GM21367 (cell line): ENCODE results near the gene OR1F1.
"Not testable (repeated sequence)": the region's sequence is repeated elsewhere in the genome, so short reads cannot be mapped to it uniquely, and the experiment has no call there.

ENCODE experiments used
- ATAC-seq: cut with Tn5 transposase; IDR thresholded peaks from one replicate; pipeline ENCODE4 v1.9.1; 2021; ENCODE audit not compliant: unreplicated experiment

OR1F1 gene

DNA sequence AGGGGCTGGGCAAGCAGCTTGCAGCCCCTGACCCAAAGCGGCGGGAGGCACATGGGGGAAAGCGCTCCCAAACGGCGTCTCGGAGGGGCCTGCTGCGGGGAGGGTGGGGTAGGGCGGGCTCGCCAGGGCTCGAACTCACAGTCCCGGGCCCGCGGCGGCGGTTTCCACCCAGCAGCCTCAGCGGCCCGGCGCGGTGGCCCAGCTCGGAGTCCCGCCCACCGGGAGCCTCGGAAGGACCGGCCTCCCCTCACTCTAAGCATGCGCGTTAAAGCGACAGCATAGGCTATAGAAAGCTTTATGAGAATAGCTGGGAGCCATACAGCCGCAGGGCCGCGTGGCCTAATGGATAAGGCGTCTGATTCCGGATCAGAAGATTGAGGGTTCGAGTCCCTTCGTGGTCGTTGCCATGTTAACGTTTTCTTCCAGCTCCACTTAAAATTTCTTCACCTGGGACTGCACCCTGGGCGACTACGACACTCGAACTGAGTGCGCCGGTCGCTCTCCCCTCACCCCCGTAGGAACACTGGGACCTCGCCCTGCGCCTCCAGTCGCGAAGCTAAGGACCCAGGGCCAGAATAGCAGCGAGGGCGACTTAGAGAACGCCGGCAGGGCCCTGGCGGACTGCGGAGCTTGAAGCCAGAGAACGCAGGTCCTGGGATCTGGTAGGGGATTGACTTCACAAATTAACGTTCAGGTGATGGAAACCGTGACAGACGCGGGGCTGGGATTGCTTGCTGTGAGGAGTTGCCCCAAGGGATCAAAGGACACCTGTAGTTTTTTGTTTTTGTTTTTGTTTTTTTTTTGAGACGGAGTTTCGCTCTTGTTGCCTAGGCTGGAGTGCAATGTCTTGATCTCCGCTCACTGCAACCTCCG lies 37.4 kb upstream of the OR1F1 start:
- peak; percentile 48 for ATAC-seq

DNA sequence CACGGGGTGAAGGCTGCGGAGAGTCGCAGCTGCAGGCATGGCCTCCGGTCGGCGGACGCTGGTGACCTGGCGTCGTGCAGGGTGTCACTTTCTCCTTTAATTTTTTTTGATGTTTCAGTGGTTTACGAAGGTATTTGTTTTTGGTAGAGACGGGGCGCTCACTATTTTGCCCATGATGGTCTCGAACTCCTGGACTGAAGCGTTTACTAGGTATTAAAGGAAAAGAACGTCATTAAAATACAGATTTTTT lies 36.1 kb upstream of the OR1F1 start:
- no peak for ATAC-seq

DNA sequence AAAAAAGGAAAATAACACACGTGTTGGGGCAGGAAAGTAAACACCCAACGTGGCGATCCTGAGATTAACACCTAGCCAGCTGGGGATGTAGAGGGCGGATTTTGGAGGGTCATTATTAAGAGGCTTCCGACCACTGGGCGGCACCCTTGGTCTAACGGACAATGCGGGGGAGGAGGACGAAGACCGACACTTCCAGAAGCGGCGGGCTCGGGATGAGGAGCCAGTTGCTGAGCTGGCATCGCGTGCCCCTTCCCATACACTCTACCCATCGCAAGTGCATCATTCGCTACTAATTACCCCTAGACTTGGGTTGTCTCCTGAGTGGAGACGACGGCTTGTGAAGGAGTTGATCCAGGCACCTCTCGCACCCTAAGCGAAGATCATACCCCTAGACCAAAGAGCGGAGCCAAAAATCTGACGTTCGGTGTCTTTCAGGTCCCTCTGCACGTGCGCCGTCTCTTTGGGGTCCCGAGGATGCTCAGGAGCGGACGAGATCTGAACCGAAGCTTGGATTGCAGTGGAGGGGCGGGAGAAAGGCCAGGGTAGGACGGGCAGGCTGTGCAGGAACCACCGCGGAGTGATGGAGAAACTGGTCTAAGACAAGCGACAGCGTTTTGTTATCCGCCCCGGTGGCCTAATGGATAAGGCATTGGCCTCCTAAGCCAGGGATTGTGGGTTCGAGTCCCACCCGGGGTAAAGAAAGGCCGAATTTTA lies 35.6 kb upstream of the OR1F1 start:
- ATAC-seq: no peak

DNA sequence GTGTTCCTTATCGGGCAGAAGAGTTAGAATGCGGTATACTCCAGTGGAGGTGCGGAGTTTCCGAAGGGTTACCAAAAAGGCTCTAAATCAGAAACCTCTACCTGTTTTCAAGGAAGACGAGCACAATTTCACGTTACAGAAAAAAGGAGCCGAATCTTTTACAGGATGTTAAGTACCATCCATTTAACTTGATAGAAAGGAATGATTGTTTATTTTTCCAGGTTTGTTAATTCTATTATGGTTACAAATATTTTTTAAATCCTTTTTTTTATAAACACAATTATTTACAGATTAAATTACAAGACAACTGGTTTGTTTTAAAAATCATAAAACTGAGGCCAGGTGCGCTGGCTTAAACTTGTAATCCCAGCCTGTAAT lies 35.0 kb upstream of the OR1F1 start:
- ATAC-seq: no peak

DNA sequence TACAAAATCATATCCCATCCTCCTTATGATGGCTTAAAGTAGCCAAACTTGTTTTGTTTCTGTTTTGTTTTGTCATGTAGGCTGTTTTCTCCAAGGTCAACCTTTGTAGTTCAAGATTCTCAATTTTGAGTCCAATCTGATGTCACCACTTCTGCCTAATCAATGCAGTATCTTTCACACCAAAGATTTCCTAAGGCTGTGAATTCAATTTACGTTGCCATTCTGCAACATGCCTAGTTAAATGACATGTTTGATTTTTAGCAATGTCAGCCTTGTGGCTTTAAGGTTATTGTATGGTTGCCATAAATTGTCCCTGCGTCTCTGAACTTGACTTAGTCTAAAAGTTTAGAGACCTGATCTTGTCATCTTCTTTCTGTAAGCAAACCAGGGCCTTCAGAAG lies 32.8 kb upstream of the OR1F1 start:
- no peak for ATAC-seq

DNA sequence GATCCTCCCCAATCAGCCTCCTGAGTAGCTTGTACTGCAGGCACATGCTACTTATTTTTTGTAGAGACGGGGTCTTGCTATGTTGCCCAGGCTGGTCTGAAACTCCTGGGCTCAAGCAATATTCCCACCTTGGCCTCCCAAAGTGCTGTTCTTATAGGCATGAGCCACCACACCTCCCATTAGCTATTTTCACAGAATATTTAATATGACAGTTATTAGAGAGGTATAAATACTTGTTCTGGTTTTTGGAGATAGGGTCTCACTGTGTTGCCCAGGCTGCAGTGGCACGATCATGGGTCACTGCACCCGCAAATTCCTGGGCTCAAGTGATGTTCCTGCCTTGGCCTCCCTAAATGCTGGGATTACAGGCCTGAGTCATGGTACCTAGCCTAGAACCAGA lies 32.0 kb upstream of the OR1F1 start:
- no peak for ATAC-seq

DNA sequence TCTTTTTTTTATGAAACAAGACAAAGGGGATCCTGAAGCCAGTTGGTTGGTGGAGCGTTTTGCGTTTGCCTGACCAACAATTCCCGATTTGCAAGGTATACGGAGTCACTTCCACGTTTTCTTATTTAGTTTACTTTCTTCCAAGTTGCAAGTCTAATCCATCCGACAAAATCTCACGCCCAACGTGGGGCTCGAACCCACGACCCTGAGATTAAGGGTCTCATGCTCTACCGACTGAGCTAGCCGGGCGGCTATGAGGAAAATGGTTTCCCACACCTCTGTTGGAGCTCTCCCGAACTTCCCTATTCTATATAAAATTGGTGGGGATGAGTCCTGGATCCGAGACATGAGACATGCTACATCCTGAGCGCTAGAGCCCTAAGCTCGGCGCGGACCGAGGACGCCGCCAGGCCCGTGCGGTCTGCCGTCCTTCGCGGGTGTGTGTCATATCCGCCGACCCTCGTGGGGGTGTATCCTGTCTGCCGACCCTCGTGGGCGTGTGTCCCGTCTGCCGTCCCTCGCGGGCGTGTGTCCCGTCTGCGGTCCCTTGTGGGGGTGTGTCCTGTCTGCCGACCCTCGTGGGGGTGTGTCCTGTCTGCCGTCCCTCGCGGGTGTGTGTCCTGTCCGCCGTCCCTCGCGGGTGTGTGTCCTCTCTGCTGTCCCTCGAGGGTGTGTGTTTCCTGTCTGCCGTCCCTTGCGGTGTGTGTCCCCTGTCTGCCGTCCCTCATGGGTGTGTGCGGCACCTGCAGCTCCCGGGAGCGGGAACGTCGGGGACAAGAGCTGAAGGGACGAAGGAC lies 30.6 kb upstream of the OR1F1 start:
- ATAC-seq: no peak

DNA sequence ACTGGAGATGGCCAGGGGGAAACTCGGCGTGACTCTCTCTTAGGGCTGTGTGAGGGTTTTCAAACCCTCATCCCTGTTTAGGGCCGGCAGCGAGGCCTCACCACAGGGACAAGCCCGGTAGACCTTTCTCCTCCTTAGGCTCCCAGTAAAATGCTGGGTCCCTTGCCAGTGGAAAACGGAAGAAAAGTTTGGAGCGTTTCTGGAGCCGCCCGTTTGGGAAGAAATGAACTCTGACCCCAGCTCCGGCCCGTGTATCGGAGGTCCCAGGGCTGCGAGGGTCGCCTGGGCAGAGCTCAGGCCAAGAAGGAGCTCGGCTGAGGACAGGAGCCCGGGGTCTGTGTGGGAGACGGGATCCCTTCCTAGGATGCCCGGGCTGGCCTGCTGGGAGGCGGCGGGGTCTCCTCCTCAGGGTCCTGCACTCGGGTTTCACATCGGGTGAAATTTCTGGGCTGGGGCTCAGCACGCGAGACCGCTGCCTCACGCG lies 29.9 kb upstream of the OR1F1 start:
- no peak for ATAC-seq

DNA sequence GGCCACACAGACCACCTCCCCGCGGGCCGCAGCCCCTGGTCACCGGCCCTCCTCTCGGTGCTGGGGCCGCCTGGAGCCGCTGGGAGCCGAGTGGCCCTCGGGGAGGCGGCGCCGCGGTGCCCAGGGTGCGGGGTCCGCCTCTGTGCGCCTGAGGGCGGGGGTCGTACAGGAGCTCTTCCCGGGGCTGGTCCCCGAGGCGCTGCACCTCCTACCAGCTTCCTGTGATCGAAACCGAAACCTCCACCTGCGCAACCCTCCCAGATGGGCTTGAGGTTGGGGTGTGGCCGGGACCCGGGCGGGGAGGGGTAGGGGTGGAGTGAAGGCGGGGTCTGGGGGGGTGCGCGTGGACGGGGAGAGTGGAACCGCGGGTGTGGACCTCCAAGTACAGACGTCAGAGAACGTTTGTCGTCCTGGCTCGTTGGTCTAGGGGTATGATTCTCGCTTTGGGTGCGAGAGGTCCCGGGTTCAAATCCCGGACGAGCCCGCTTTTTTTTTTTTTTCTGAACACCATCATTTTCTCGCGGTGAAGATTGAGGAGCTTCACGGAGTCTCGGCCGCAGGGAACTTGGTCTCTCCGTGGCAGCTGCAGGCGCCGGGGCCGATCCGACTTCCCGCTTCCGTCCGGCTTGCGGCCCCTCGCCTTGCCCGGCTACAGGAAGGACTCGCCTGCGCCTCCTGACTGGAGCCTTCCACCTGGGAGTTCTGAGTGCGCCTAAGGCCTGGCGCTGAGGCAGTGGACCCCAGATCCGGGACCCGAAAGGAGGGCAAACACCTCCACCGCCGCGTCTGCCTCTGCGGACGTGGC lies 29.3 kb upstream of the OR1F1 start:
- no peak for ATAC-seq

DNA sequence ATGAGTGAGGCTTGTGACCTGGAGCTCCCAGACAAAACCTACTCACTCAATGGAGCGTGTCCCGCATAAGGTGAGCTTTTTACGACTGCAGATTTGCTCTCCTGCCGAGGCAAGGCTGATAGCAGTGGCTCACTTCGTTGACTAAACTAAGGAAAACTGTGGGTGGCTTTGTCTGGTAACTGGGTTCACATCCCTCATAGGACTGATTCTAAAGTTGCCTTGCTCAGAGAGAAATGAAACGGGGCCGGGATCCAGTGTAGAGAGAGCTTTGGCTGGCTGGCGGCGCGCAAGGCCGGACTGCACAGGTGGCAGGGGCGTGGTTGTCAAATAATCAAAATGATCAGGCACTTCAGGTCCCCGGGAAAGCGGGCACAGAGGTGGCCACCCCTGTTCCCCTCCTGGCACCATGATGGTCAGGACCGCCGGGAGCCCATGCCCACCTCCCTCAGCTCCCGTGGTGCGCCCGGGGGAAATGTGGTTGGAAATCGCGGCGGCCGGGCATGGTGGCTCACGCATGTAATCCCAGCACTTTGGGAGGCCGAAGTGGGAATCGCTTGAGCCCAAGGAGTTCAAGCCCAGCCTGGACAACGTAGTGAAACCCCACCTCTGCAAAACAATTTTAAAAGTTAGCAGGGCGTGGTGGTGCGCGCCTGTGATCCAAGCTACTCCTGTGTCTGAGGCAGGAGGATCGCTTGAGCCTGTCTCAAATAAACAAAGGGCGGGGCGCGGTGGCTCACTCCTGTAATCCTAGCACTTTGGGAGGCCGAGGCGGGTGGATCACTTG lies 26.6 kb upstream of the OR1F1 start:
- ATAC-seq: no peak

DNA sequence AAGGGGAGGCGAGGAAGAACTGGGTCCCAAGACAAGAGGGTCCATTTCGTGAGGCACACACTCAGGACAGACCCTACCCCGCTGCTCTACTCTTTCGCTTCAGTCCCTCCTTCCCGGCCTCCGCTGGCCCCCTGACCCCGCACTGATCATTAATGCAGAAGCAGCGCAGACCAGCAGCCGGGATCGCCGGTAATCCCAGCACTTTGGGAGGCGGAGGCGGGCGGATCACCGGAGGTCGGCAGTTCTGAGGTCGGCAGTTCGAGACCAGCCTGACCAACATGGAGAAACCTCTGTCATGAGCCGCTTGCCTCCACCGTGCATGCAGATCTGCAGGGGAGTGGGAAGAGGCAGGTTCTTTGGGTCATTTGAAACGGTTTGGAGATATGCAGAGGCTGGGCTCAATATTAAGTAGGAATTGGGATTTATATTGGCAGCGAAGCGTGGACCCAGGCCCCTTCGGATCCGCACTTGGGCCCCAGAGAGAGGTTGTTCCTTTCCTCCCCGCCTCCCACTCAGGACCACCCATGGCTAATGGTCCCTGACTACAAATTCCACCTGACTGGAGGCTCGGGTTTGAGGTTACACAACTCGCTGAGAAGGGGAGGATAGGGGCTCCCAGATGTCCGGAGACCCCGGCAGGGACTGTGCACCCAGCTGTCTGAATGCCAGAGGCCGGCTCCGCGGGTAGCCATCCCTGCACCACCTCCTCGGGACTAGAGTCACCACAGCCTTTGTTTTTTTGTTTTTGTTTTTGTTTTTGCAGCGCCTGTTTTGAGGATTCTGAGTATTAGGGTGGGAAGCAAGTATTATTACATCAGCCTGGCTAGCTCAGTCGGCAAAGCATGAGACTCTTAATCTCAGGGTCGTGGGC lies 23.6 kb upstream of the OR1F1 start:
- ATAC-seq: no peak

DNA sequence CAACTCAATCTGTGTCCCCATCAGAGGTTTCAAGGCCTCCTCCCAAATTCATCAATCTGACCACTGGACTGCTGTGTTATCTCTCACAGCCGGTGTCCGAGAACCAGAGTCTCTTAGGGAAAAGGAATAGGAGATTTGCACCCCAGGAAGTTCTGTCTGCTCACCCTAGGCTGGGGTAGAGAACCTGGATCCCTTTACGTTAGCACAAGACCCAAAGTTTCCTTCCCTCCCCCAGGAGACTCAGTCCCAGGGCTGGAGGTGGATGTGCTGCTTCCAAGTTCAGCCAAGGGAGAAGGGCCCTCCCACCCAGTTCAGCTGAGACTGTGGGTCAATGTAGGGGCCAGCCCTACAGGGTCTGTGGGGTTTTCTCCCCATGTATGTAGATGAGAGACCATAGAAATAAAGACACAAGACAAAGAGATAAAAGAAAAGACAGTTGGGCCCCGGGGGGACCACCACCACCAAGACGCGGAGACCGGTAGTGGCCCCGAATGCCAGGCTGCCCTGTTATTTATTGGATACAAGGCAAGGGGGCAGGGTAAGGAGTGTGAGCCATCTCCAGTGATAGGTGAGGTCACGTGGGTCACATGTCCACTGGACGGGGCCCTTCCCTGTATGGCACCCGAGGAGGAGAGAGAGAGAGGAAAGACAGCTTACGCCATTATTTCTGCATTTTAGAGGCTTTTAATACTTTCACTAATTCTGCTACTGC lies 22.7 kb upstream of the OR1F1 start:
- no peak for ATAC-seq

DNA sequence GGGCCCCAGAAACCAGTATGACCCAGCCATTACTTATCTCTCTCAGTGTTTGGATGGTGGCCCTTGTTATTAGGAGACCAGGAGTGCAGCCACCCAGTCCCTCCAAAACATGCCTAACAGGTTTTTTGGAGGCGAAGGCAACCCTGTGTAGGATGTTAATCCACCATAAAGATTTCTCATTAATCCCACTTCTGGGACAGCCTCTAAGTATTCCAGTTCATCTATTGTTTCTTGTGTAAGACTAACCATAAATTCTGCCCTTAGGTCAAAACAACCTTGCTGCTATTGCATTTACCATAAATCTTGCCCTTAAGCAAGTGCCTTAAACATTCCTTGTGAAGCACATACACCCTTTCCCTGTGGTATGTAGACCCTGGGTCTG lies 21.5 kb upstream of the OR1F1 start:
- no peak for ATAC-seq

DNA sequence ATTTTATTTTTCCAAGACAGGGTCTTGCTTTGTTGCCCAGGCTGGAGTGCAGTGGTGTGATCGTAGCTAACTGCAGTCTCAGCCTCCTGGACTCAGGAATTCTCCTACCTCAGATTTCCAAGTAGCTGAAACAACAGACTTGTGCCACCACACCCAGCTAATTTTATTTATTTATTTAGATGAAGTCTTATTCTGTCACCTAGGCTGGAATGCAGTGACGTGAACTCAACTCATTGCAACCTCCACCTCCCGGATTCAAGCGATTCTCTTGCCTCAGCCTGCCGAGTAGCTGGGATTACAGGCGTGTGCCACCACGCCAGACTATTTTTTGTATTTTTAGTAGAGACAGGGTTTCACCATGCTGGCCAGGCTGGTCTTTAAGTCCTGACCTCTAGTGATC lies 19.3 kb upstream of the OR1F1 start:
- not testable (repeated sequence) for ATAC-seq

DNA sequence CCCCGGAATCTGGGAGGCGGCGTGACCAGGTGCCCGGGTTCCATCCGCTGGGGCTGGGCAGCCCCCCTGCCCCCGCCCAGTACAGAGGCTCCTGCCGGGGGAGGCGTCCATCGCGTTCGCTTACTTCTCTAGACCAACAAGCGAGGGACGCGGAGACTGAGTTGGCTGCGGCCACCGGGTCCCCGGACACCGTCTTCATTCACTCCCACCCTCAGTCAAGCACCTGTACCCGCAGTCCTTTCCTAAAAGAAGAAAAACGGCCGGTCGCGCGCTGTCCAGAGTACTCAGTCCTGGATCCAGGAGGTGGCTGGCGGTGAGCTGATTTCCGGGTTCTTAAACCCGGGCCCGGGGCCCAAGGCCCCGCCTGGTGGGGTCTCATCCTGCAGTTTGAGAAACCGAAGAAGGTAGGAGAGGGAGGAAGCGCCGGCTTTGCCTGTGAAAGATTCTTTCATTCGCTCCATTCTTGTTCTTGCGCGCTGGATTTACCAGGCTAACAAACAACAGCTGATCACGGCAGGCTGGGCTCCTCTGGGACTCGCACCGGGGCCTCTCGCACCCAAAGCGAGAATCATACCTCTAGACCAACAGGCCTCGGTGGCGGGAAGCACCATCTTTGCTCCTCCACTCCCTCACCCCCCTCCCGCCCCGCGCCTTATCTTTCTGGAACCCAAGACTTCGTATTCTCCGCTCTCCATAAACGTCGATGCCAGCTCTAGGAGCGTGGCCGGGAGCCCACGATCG lies 17.4 kb upstream of the OR1F1 start:
- ATAC-seq: no peak

DNA sequence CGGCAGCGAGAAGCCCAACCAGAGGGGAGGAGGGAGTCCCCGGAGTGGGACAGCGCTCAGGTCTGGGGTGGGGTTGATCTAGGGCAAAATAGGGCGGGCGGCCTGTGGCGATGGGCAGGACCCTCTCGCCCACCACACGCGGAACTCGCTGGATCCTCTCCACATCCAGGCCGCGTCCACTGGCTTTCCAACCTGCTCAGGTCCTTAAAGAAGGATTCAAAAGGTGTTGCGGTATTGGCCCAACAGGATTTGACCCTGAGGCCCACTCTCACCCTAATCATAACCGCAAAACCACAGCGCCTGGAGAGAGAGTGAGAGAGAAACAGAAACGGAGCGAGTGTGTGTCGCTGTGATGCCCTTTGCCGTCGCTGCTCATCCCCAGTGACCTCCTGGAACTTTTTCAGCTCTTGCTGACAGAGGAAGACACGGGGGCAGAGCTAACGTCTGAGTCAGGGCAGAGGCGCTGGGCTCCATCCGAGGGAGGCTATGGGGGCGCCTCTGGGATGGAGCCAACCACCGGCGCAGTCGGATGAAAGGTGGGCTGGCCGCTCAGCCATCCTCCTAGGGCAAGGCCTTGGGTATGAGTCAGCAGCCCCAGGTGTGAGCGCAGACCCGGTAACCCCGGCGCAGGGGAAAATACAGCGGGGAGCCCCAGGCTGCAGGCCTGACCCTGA lies 16.7 kb upstream of the OR1F1 start:
- no peak for ATAC-seq

DNA sequence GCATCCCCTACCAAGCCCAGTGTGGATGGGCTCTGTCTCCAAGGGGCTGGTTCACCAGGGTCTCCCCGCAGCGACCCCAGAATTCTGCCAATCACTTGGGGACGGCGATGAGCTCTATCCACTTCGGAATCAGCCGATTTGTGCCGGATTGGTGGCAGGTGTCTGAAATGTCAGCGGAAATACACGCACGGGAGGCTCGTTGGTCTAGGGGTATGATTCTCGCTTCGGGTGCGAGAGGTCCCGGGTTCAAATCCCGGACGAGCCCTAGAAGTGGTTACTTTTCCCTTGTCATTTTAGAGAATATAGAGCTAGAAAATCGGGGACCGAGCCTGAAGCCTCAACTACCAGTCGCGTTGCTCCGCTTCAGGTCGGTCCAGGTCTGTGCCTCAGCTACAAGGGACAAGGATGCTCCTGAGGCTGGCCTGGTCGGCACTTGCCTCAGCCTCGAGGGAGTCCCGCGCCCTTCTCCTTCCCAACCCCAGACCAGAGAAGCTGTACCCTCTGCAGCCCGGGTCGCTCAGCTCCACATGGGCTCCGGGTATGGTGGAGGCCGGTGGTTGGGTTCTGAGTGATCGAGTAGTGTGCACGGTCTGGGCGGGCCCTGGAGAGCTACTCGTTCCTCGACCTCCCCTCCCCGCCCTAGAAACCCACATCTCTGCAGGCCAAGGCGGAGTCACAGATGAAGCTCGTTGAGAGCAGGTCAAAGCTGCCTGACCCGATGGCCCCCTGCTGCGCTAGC lies 16.0 kb upstream of the OR1F1 start:
- no peak for ATAC-seq
